ENCODE results near the gene CACNG1.

The CACNG1 gene

GRCh38 chr17:67052720-67053437 lies 8.5 kb downstream of the CACNG1 start:
- DNase-seq, result no peak

GRCh38 chr17:67053438-67054000 lies 9.2 kb downstream of the CACNG1 start:
- DNase-seq, result no peak

- no peak for DNase-seq
Measured at GRCh38 chr17:67054011-67054591, 9.7 kb downstream of the CACNG1 start.

GRCh38 chr17:67054608-67055007 lies 10.3 kb downstream of the CACNG1 start:
- DNase-seq, result no peak

GRCh38 chr17:67055041-67055443 lies 10.7 kb downstream of the CACNG1 start:
- DNase-seq, result no peak

- DNase-seq, result no peak
Measured at GRCh38 chr17:67055811-67056745, 11.7 kb downstream of the CACNG1 start.

- DNase-seq, result no peak
Measured at GRCh38 chr17:67056746-67057490, 12.6 kb downstream of the CACNG1 start.

- no peak for DNase-seq
Measured at GRCh38 chr17:67058036-67058435, 13.7 kb downstream of the CACNG1 start.

- DNase-seq, result no peak
Measured at GRCh38 chr17:67059372-67059771, 15.0 kb downstream of the CACNG1 start.

- no peak for DNase-seq
Measured at GRCh38 chr17:67063141-67063540, 18.8 kb downstream of the CACNG1 start.

GRCh38 chr17:67066717-67067116 lies 22.4 kb downstream of the CACNG1 start:
- no peak for DNase-seq

GRCh38 chr17:67067571-67068482 lies 23.5 kb downstream of the CACNG1 start:
- no peak for DNase-seq

GRCh38 chr17:67068999-67069398 lies 24.6 kb downstream of the CACNG1 start:
- DNase-seq, result peak; percentile 62

GRCh38 chr17:67069603-67070136 lies 25.3 kb downstream of the CACNG1 start:
- DNase-seq, result no peak

- no peak for DNase-seq
Measured at GRCh38 chr17:67071595-67071994, 27.2 kb downstream of the CACNG1 start.

GRCh38 chr17:67072885-67073284 lies 28.5 kb downstream of the CACNG1 start:
- no peak for DNase-seq

- DNase-seq, result no peak
Measured at GRCh38 chr17:67074781-67075180, 30.4 kb downstream of the CACNG1 start.

GRCh38 chr17:67076290-67076689 lies 31.9 kb downstream of the CACNG1 start:
- DNase-seq, result no peak

- no peak for DNase-seq
Measured at GRCh38 chr17:67078292-67078691, 33.9 kb downstream of the CACNG1 start.

- no peak for DNase-seq
Measured at GRCh38 chr17:67079491-67079890, 35.1 kb downstream of the CACNG1 start.

- no peak for DNase-seq
Measured at GRCh38 chr17:67080804-67081203, 36.5 kb downstream of the CACNG1 start.

Data from NCI-H510A (cell line).